ENCODE data around the gene DCP1B.

Gene DCP1B

GRCh38 chr12:1910468-1910867 is 93.8 kb downstream of the DCP1B start:
- in situ Hi-C loops (cut with MboI; ENCODE audit: low sequenced_read_pairs): no loop called here

- in situ Hi-C loops (cut with MboI; ENCODE audit: low sequenced_read_pairs): no loop called here
These were observed 95.5 kb downstream of the DCP1B start for GRCh38 chr12:1908758-1909157.

- in situ Hi-C loops (cut with MboI; ENCODE audit: low sequenced_read_pairs): no loop called here
These were observed 96.3 kb downstream of the DCP1B start for GRCh38 chr12:1907652-1908611.

- in situ Hi-C loops (cut with MboI; ENCODE audit: low sequenced_read_pairs): no loop called here
These were observed 97.7 kb downstream of the DCP1B start for GRCh38 chr12:1906579-1906978.

GRCh38 chr12:1904875-1905274 is 99.4 kb downstream of the DCP1B start:
- in situ Hi-C loops (cut with MboI; ENCODE audit: low sequenced_read_pairs): no loop called here

- in situ Hi-C loops (cut with MboI; ENCODE audit: low sequenced_read_pairs): no loop called here
These were observed 107.3 kb downstream of the DCP1B start for GRCh38 chr12:1896964-1897363.
